GM10266 (cell line): Measurements from ENCODE around the gene MGAT4B.

Experiments
- DNase-seq: peaks from one replicate; pipeline ENCODE4 v3.0.0; 2012; ENCODE audit errors: extremely low spot score
- CTCF ChIP-seq: IDR thresholded peaks from 2 replicates; pipeline ENCODE4 v1.5.1; 2012; ENCODE audit warnings: mild to moderate bottlenecking, low read depth; ENCODE audit not compliant: control insufficient read depth, insufficient read depth; ENCODE audit errors: missing control alignments

The MGAT4B gene

GRCh38 chr5:179825655-179826182 is 19.1 kb upstream of the MGAT4B start:
- TF ChIP-seq CTCF: no peak
- no peak for DNase-seq

GRCh38 chr5:179824745-179825112 is 18.1 kb upstream of the MGAT4B start:
- no peak for DNase-seq
- no peak for TF ChIP-seq CTCF

GRCh38 chr5:179823937-179824744 is 17.5 kb upstream of the MGAT4B start:
- DNase-seq: no peak

GRCh38 chr5:179822444-179822990 is 15.9 kb upstream of the MGAT4B start:
- DNase-seq: no peak
- no peak for TF ChIP-seq CTCF

More at GRCh38 chr5:179823937-179824744, 17.5 kb upstream of the MGAT4B start:
- TF ChIP-seq CTCF: no peak

GRCh38 chr5:179822059-179822432 is 15.4 kb upstream of the MGAT4B start:
- DNase-seq: no peak
- TF ChIP-seq CTCF: no peak

- DNase-seq: peak; percentile 95
- no peak for TF ChIP-seq CTCF
Observed at GRCh38 chr5:179821298-179822058, 14.8 kb upstream of the MGAT4B start.
